Measurements from ENCODE around the gene PURA.
"Not testable (repeated sequence)": the region's sequence is repeated elsewhere in the genome, so short reads cannot be mapped to it uniquely, and the experiment has no call there.

The PURA gene

DNA sequence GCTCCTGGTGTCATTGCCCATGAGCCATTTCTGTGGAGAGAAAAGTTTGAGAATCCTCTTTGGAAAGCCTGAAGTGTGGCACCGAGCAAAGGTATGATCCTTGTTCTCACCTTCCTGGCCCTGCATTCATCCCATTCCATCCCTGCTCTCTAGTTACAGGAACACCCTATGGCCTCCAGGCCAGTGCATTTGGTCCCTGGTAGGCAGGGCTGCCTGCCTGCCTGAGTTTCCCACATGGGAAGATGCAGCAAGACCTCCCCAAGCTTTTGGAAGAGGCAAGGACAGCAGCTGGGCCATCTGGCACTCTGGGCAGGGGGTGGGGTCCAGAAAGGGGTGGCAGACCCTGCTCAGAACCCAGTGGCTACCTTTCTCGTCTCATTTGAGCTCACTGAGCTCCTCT, 36.3 kb downstream of the PURA start:
- TF ChIP-seq, protein P1, sequence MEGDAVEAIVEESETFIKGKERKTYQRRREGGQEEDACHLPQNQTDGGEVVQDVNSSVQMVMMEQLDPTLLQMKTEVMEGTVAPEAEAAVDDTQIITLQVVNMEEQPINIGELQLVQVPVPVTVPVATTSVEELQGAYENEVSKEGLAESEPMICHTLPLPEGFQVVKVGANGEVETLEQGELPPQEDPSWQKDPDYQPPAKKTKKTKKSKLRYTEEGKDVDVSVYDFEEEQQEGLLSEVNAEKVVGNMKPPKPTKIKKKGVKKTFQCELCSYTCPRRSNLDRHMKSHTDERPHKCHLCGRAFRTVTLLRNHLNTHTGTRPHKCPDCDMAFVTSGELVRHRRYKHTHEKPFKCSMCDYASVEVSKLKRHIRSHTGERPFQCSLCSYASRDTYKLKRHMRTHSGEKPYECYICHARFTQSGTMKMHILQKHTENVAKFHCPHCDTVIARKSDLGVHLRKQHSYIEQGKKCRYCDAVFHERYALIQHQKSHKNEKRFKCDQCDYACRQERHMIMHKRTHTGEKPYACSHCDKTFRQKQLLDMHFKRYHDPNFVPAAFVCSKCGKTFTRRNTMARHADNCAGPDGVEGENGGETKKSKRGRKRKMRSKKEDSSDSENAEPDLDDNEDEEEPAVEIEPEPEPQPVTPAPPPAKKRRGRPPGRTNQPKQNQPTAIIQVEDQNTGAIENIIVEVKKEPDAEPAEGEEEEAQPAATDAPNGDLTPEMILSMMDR (IDR thresholded peaks at IDR 0.05; ENCODE audit: control insufficient read depth, extremely low read depth, insufficient read depth): no peak

DNA sequence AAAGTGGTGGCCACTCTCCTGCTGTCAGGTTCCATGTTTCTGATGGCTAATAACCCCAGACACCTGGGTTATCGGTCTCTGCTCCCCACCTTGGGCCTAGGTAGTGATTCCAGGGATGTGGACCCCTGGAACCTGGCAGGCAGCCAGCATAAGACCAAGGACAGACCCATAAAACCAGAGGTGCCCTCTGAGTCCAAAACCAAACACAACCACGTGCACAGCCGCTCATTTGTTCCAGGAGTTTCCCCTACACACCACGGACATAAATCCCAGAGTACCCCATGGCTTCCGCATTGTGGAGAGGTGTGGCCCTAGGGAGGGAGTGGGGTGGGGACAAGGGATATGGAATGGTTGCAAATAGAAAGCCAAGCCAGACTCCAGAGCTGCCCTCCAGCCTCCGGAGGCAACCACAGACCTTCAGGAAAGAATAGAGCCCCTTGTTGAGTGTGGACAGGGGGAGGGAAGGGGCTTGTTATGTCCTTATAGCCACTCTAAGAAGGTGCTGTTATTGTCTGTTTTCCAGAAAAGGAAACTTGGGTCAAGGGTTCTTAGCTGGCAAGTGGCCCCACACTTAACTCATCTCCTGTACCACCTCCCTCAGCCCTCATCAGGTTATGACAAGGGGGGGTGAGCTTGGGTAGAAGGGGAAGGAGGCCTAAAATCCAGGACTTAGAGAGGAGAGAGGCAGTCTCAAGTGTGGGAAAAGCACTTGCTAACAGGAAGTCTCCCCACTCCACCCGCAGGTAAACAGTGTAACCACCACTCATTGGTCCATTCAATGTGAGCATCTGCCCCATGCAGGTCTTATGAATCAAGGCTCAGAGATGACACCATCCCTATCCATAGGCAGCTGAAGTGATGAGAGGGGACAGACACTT, 37.5 kb downstream of the PURA start:
- H3K4me3 ChIP-seq (ENCODE audit: low read depth, low read length): no peak overlapping the region
- TF ChIP-seq, protein P1 (IDR thresholded peaks at IDR 0.05; ENCODE audit: control insufficient read depth, extremely low read depth, insufficient read depth): no peak
- no peak for DNase-seq (ENCODE audit: low read depth)

More for the DNA sequence above, 36.3 kb downstream of the PURA start:
- no peak for DNase-seq (ENCODE audit: low read depth)
- no peak overlapping the region for H3K4me3 ChIP-seq (ENCODE audit: low read depth, low read length)

DNA sequence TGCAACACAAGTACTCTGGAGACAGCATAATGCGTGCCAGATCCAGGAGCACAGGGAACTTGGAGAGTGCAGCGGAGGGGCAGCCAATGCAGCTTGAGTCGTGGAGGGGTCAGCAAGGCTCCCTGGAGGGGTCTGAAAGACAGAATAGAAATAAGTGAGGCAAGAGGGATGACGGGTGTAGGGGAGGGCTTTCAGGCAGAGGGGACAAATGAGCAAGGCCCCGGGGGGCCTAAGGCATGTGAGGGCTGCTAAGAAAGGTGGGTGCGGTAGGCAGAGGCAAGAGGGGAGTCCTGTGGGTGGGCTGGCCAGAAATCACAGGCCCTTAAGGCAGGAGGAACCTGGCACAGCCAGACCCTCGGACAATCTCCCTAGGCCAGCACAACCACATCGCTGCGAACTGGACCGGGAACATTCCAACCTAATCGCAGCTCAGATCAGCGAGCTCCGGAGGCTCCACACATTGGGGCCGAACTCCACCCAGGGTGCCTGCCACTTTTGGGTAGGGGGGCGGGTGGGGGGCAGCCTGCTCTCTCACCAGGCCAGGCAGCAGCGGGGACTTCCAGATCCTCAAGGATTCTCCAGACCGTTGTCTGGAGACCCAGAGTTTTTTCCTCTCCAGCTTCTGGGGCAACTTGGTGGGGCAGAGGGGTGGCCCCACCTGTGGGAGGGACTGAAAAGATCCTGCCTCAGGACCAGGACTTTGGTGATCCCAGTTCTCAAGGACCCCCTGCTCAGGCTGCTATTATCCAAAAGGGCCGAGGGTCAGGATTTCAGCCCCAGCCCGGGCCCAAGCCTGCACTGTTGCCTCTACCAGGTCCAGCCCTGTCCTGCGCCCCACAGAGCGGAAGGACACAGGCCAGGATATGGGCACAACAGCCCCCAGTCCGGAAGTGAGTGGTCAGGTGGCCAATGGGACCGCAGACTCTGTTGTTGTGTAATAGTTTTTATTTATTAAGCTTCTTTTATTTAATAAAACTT, 38.4 kb downstream of the PURA start:
- TF ChIP-seq, protein P1 (IDR thresholded peaks at IDR 0.05; ENCODE audit: control insufficient read depth, extremely low read depth, insufficient read depth): no peak
- no peak for DNase-seq (ENCODE audit: low read depth)

DNA sequence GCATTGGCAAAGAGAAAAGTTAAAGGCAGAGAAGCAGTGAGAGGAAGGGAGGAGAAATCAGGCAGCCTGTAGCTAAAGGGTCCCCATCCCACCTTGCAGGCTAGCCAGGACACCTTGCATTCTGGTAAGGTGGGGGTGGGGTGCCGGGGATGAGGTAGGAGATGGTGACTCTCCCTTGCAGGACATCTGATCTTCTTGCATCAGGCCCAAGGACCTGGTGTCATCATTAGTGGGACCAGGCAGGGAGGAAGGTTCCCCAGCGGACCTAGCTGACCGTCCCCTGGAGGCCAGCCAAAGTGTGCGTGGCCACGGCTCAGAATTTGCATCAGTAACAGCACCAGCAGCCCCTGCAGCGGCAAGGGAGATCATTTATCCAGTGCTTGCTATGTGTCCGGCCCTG, 39.3 kb downstream of the PURA start:
- TF ChIP-seq, protein P1 (IDR thresholded peaks at IDR 0.05; ENCODE audit: control insufficient read depth, extremely low read depth, insufficient read depth): no peak
- DNase-seq (ENCODE audit: low read depth): no peak
- no peak overlapping the region for H3K4me3 ChIP-seq (ENCODE audit: low read depth, low read length)

More for the DNA sequence above, 38.4 kb downstream of the PURA start:
- no peak overlapping the region for H3K4me3 ChIP-seq (ENCODE audit: low read depth, low read length)

DNA sequence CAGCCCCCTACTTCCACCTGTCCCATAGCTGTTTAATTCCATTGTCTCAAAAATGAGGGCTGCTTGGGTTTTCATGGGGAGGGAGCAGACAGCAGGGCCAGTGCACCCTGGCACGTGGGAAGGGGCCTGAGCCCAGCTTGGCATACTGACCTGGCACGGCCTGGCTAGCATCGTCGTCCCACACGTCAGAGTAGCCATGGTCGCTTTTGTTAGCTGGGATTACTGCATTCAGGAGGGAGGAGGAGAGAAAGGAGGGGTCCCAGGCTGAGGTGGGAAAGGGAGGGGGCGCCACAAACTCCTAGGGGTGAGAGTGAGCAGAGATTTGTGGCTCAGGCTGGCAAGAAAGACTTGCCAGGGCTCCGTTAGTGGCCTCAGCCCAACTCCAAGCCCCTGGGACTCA, 40.0 kb downstream of the PURA start:
- DNase-seq (ENCODE audit: low read depth): no peak
- TF ChIP-seq, protein P1 (IDR thresholded peaks at IDR 0.05; ENCODE audit: control insufficient read depth, extremely low read depth, insufficient read depth): no peak
- no peak overlapping the region for H3K4me3 ChIP-seq (ENCODE audit: low read depth, low read length)

DNA sequence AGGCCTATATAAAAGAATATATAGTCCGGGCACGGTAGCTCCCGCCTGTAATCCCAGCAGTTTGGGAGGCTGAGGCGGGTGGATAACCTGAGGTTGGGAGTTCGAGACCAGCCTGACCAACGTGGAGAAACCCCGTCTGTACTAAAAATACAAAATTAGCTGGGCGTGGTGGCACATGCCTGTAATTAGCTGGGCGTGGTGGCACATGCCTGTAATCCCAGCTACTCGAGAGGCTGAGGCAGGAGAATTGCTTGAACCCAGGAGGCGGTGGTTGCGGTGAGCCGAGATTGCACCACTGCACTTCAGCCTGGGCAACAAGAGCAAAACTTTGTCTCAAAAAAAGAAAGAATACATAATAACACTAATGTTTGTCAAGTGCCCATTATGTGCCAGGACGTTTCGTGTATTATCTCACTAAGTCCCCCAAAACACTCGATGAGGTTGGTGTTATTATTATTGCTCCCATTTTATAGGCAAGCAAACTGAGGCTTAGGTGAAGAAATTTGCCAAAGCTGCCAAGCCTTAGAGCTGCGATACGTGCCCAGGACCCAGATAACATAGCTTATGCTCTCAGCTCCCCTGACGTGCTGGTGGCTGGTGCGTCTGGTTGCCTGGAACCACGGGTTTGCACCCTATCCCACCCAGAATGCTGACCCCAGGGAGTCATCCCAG, 40.9 kb downstream of the PURA start:
- H3K4me3 ChIP-seq (ENCODE audit: low read depth, low read length); DNase-seq (ENCODE audit: low read depth): not testable (repeated sequence)
